NCI-H187 treated with DMSO at 0.1 percent for 48 hours (cell line): Measurements from ENCODE around the gene JOSD2.

Source experiments
- DNase-seq: peaks from one replicate; lab custom pipeline; 2025; lab: John Stamatoyannopoulos, UW

The JOSD2 gene

GRCh38 chr19:50511069-50511822 is at the start of gene JOSD2:
Gene JOSD2 (minus strand): TSS chr19:50511191. CDS start chr19:50510431, 760 bp downstream.
- DNase-seq, result peak; percentile 90

GRCh38 chr19:50559636-50560035 is 48.6 kb upstream of the JOSD2 start:
- no peak for DNase-seq

- no peak for DNase-seq
These were observed 47.5 kb upstream of the JOSD2 start for GRCh38 chr19:50558449-50558848.

GRCh38 chr19:50558039-50558438 is 47.0 kb upstream of the JOSD2 start:
- no peak for DNase-seq

- no peak for DNase-seq
These were observed 46.1 kb upstream of the JOSD2 start for GRCh38 chr19:50557009-50557613.

- no peak for DNase-seq
These were observed 45.5 kb upstream of the JOSD2 start for GRCh38 chr19:50556282-50557008.

GRCh38 chr19:50555450-50556281 is 44.7 kb upstream of the JOSD2 start:
- no peak for DNase-seq

- no peak for DNase-seq
These were observed 44.0 kb upstream of the JOSD2 start for GRCh38 chr19:50555033-50555432.

GRCh38 chr19:50554212-50554611 is 43.2 kb upstream of the JOSD2 start:
- DNase-seq, result no peak

GRCh38 chr19:50553134-50553703 is 42.2 kb upstream of the JOSD2 start:
- no peak for DNase-seq

- no peak for DNase-seq
These were observed 41.5 kb upstream of the JOSD2 start for GRCh38 chr19:50552540-50552939.

- DNase-seq, result no peak
These were observed 40.8 kb upstream of the JOSD2 start for GRCh38 chr19:50551715-50552187.

- DNase-seq, result no peak
These were observed 40.2 kb upstream of the JOSD2 start for GRCh38 chr19:50551034-50551714.

GRCh38 chr19:50550594-50550966 is 39.6 kb upstream of the JOSD2 start:
- no peak for DNase-seq

- no peak for DNase-seq
These were observed 39.1 kb upstream of the JOSD2 start for GRCh38 chr19:50549927-50550593.

- DNase-seq, result no peak
These were observed 38.3 kb upstream of the JOSD2 start for GRCh38 chr19:50549059-50549926.

- DNase-seq, result no peak
These were observed 37.4 kb upstream of the JOSD2 start for GRCh38 chr19:50548191-50549058.

GRCh38 chr19:50547385-50548190 is 36.6 kb upstream of the JOSD2 start:
- no peak for DNase-seq
